Activated naive CD4-positive, alpha-beta T cell treated with anti-CD3 and anti-CD28 coated beads, Interleukin-2, amount 50 U/mL, for 16 hours (primary cell): ENCODE results near the gene RERG.

Experiments used
- DNase-seq: peaks from one replicate; pipeline ENCODE4 v3.0.0-alpha.2; 2020

RERG gene

DNA sequence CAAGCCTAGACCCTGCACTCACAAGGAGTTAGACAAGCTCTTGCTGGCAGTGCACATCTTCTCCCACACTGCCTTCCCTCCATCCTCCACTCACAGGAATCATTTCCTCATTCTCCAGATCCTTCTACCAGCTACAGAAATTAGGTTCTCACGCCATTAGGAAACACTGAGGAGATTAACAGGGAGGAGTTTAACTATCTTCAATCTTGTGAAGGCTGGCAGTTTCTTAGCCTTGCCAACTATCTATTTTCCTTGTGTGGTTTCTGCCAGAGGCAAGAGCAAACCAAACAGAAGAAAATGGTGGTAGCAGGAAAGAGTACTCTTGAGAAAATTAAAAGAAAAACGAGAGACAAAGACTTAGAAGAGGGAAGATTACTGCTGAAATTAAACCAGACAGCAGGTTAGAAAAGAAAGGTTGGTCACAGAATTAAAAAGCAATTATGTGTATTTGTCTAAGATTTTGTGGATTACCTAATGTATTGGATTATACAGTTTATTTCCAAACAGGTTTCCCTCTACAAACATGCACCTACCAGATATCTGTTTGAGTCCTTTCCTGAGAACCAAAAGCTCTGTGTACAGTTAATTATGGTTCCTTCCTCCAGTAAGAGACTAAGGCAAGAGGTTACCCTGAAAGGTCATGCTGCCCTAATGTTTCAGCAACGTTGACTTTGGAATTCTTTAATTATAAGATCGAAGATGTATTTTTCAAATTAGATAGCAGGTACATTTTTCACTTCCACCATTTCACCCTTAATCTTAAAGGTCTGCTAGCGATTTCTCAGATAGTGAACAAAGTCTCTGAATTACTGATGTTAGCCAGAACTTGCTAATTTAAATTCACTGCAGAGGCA, 5.0 kb downstream of the RERG start:
- DNase-seq, result no peak

DNA sequence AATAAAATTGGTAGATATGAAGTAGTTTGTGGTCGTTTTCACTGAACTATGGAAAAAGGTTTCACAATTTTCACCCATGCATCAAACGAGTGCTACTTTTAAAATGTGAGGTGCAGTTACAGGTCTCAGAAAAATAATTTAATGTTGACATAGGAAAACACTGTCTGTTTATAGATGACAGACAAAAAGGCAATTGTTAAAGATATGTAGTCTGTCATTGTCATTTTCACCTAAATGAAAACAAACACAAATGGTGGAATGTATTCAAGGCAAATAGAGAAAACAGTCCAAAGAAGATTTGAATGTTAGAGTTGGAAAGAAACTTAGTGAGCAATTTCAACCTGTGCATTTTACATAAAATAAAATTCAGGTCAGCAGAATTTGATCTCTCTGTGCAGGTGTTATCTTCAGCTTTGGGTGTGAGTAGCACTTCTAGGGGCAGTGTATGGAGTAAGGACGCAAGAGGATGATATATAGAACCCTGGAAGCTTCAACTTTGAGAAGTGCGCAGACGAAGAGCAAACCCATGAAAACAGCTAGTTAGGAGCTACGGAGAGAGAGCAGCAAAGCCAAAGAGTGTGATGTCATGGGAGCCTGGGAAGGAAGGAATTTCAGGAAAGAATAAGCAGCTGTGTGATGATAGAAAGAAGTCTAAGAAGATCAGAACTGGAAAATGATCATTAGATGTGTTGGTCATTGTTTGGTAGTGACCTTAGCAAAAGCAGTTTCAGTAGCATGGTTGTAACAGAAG, 6.2 kb downstream of the RERG start:
- no peak for DNase-seq

DNA sequence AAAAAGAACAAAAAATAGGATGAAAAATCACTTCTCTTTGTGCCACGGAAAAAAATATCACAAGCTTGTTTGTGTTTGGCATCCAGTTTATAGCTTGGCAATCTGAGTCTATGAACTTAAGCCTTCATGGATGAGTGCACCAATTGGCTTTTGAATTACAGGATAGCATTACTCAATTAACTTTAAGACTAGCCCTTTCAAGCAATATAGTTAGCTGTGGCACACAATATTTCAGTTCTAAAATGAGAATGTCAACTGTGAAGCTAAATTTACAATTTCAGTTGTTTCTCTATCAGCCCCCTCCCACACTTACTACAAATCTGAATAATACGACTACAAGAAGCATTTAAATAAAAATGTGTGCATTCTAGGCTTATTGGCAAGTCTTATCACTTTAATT, 8.3 kb downstream of the RERG start:
- DNase-seq, result no peak

DNA sequence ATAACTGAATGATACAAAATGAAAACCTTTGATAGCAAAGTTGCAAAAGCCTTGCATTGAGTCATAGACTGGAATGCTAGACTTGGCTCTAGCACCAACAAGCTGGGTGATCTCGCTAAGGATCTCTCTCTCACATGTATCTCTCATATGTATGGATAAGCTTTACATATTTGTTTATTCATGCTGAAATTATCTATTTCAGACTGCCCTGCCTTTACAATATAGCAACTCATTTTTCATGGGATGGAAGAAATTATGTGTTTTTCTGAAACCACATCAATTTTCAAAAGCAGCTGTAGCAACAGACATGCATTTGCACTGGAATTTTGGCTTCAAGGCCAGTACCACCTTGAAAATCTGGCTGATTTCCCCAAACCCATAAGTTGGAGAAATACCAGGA, 11.4 kb downstream of the RERG start:
- DNase-seq, result no peak

DNA sequence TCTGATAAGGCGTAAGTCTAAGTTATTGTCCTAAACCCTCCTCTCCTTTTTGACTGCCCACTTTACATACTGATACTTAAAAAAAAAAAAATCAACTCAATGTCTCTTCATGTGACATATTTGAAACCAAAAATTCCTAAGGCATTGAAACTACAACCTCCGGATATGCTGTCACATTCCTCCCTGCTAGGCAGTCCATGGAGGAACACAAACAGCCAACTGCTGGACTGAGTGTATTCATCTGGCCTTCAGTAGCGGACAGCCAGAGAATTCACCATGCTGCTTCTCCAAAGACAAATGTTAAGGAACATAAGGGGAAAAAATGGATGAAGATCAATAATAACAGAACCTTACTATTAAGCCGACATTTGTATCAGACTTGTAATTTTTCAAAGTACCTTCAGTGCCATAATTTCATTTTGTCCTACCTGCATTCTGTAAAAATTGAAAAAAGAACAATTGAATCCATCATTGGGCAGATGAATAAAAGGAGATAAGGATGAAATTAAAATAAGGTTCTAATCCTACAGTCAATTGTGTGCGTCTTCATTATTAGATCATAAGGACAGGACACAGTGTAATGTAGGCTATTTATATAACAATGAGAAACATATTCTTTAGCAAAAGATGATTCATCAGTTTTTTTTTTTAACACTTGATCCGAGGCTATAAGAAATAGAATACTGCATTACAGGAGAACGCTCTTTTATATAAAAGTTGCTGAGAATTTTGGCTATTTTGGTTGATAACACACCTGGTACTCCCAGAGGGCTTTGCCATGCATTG, 12.2 kb downstream of the RERG start:
- DNase-seq, result no peak

DNA sequence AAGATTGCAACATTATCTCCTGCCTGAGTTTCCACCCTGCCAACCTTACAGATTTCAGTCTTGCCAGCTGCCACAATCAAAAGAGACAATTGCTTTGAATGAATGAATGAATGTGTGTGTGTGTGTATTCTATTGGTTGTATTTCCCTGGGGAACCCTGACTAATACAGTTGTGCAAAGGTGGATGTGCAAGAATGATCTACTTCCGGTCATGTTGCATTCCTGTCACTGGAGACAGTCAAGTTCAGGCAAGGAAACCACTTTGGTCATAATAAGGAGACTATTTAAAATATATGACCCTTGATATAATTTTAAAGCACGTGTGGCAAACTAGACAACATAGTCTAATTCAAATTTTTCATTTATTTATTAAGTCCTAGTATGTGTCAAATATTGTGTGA, 13.1 kb downstream of the RERG start:
- DNase-seq, result no peak

DNA sequence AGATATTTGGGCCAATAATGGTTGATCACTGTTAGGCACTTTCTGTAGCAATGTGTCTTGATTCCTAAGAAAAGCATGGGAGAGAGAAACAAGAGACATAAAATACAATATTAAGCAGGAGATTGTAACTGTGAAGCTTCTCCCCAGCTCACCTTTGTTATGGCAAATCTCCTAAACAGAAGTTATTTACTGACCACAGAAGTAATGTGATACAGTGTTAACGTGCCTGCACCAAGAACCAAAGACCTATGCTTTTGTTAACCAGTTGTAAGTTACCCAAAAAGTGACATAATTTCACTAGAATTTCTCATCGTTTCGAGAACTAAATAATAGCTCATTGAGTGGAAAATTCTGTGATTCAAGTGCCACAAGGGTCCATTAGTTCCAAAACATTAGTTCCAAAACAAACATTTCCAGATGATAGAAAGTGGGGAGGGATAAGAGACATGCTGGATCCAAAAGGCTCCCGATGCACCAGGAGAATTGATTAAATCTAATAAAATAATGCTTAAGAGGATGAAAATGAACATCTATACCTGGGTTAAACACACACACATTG, 14.3 kb downstream of the RERG start:
- DNase-seq, result no peak

DNA sequence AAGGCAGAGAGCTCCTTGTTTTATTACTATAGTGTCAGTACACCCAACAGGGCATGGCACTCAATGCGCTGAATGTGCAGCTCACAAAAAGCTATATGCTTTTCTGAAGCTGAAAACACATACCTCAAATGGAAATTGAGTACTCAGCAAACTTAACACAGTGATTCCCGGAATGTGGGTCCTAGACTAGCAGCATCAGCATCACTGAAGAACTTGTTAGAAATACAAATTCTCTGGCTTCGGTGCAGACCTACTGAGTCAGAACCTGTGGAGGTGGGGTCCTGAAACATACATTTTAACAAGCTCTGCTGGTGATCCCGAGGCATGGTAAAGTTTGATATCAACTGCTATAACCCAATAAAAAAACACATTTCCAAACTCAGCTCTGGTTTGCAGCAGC, 14.9 kb downstream of the RERG start:
- DNase-seq, result no peak

DNA sequence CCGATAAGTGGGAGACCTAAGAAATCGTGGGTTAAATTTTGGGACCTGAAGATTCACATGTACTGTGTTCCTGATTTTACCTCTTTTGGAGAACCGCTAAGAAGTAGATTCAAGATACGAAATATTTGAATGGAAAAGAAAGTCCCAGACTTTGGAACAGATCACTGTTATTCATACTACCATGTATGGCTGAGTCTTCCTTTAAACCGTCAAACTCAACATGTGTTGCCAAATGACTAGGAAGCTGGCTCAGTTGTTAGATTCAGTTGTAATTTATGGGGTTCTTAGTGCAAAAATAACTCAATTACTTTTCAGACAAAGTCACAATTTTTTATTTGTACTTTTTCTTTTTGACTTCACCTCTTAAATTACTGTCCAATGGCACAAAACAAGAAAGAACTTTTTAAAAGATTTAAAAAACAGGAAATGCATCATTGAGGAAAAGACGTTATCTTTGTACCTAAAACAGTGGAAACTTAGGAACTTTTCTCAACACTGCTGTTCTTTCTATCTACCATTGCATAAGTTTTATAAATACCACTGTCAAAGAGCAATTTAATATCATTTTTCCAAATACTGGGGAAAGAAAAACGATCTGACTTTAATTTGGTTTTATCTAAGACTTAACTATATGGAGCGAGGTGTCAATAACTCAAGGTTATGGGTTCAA, 15.7 kb downstream of the RERG start:
- no peak for DNase-seq

DNA sequence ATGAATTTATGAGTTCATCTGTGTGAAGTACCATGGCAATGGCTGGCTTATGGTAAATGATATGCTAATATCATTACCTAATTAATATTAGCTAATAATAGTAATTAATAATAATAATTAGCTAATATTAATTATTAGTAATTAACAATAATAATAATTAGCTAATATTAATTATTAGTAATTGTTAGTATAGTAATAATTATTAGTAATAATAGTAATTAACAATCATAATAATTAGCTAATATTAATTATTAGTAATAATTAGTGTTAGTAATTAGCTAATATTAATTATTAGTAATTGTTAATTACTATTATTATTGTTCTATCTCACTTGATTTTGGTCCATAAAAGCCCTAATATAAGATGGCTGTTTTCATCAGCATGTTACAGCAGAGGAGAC, 19.8 kb downstream of the RERG start:
- DNase-seq, result no peak

DNA sequence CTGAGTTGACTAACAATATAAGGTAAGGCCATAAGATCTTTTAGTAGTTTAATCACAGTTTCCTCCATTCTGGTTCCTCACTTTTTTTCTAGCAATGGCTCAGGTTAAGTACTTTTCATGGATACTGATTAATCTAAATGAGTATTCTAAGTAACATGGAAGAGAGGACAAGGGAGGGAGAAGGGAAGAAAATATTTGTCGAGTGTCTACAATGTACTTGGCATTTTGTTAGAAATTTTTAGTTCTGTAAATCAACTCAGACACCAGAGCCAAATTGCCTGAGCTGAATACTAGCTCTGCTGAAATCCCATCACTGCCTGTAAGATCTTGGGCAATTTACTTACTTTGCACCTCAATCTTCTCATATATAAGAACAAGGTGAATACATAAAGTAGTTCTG, 20.2 kb downstream of the RERG start:
- no peak for DNase-seq

DNA sequence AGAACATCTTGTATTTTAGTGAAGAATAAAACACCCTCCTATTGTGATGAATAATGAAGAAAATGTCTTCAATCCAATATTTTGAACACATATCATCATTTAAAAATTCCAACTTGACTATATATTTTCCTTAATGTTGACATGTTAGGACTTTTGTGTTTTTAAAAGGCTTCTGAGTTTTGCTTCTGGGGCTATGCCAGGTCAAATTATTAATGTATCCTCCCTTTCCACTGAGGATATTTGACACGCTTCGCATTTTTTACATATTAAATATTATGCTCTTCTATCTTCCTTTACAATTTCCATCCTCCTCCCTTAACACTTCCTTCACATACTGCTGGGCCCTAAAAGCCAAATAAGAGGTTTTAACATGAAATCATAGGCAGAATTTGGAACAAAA, 20.6 kb downstream of the RERG start:
- no peak for DNase-seq

DNA sequence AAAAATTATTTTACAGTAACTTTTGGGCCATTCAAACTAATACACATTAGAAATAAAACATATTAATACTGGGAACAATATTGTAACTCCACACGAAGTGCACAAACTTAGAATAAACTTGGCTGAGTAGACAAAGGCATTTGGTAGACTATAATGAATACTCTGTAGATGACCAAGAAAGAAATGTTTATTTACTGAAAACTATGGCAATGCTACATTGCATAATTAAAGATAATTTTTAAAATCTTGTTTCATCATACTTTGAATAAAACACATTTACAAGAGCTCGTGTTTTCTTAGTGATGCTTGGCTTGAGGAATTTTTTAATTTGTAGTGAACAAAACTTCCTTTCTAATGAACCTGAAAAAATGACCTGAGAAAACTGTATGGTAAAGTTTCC, 21.3 kb downstream of the RERG start:
- no peak for DNase-seq

DNA sequence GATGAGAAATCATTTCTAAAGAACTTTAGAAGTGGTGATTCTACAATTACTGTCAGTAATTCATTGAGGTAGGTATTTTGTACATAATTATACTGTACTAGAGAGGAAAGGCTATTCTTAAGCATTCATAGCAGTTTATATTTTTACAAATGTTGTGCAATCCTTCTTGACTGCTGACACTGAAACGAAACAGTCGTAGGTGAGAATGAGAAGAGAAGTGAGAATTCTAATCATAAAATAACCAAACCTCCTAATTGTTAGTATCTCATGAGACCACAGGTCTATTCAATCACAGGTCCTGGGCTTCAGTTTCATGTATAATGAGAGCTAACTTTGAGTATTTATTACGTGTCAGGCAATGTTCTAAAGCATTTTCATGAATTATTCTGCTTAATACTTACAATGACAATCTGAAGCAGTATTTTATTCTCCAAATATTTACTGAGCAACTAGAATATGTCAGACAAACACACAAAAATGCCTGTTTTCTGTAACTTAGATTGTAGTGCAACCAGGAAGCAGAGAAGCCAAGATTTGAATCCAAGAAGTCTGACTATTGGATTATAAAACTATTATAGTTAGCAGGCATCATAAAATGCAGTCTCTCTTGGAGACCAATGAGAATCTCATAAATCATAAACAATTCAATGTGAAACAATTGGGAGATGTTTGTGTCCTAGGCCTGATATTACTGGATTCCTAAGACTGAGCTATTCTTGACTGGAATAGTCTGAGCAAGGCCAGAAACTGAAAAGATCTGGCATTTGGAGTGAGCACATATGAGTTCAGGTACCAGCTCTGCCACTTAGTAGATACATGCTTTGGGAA, 24.3 kb downstream of the RERG start:
- no peak for DNase-seq

DNA sequence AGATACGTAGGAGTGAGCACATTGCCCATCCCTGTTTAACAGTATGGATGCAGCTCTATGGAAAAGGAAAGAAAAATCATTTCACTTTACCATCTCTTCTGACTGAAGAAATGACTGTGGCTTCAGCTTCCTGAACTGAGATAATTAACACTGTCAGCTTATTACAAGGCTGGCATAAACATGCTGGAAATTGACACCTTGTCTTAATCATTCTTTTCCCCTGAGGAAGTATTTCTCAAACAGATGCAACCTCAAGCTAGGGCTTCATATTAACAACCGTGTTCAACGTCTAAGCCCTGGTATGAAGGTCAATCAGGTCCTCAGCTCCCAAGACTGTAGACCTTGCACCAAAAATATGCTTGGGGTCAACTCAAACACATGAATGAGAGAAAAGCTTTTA, 25.0 kb downstream of the RERG start:
- no peak for DNase-seq

DNA sequence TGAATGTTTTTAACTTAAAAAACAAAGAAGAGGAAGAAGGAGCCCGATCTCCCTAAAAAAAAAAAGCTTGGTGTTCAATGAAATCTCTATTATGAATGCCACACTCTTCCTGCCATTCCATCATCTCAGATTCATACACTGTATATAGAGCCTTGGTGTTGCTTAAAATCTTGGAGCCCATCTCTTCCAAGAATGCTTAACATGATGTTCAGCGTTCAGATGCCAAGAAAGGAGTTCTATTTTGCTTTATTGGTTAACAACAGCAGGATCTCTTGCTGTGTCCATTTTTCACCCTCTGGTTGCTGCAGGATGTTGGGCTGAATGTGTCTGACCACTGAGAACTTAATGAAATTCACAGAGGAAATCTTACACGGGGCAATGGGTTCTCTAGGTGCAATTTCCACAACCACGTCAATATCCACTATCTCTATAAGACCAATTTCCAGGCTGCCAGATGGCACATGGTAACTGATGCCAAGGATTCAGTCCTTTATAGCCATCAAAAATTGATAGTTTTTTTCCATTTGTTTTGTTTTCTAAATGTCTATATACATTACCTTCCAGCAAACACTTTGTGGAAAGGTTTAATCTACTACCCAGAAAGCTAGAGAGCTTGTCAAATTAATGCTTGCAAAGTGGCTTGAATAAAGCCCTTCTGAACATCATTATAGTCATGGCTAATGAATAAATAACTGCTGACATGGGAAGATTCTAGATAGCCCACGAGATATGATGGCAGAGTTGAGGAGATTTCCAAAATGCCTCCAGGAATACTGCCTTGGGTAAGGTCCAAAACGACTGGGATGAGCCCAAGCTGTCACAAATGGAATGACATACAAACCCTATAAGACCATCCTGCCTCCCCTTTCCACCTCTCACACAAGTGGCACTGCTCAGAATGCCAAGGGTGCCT, 26.5 kb downstream of the RERG start:
- DNase-seq, result no peak

DNA sequence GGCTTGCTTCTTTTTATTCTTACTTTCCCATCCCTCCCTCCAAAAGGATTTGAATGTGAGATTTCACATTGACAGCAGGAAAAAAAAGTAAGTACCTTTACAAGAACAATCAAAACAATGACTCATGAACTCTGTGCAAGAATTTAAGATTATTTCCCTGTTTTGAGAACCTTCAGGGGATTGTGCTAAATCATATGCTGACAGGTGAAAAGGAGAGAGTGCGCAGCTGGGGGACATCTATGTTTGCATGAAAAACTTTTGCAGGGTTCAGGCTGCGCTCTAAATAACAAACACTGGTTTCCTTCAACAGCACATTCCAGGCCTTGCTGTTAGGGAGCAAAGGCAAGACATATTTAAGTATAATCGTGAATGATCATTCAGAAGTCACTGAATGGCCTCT, 27.3 kb downstream of the RERG start:
- DNase-seq, result no peak

DNA sequence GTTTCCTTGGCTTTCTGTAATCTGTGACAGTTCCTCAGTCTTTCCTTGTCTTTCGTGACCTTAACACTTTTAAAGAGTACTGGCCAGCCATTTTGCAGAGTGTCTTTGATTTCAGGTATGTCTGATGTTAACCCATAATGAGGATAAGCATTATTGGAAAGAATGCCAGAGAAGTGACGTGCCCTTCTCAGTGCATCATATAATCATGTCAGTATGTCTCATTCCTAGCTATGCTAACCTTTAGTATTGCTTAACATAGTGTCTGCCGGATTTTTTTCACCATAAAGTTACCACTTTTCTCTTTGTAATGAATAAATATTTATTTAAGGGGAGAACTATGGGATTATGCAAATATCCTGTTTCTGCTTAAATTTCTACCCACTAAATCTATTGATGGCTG, 28.5 kb downstream of the RERG start:
- DNase-seq, result no peak

DNA sequence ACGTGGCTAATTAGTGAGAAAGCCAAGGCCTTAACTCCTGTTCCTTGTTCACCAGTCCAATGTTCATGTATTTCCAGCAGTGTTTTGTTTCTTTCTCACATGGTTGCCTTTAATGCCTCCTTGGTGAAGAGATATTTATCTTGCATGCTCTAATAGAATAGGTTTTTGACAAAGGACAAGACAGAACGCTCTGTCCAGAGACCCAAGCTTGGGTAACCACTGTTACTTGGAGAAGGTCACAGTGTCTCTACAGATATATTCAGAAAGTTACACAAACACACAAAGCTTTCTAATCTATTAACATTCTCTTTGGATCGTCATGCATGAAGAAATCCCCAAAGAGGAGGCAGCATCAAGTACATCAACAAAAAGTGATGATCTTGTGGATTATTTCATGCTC, 33.1 kb downstream of the RERG start:
- no peak for DNase-seq

DNA sequence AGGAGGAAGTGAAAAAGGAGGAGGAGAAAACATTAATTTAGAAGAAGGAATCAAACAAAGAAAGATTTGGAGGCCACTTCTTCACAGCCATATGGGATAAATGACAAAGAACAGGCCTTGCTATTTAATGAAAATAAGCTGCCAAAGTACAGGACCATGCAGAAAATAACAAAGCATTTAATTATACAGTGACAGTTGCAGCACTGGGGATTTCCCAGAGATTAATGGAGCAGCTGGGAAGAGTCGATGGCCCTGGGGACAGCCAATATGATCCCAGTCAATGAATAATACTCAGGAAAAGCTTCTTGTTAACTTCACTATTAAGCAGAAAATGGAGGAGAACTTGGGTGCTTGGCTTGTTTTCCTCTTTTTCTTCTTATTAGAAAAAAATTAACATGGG, 34.6 kb downstream of the RERG start:
- DNase-seq, result no peak

DNA sequence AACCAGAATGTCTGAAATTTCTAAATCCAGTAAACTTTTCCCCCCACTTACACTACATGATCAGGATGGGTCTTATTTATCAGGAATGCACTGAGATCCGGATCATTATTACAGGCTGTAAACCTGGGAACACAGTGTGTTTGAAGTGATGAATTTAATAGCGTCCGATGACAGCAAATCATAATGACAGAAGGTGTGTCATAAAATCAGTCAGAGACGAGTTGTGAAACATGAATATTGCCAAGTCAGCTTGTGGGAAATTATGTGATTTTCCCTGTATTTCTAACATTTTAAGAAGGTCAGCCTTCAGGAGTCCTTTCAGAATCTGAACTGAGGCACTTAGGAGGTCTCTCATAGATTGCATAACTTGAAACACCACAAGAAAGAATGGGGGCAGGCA, 36.7 kb downstream of the RERG start:
- DNase-seq, result no peak
